T1000 (cell line): ENCODE results near the gene SPDYE17.
"Not testable (repeated sequence)": the region's sequence is repeated elsewhere in the genome, so short reads cannot be mapped to it uniquely, and the experiment has no call there.

Experiments used
- DNase-seq: peaks from one replicate; lab custom pipeline; 2025; ENCODE audit warnings: mixed read lengths; lab: John Stamatoyannopoulos, UW

SPDYE17 gene

DNA sequence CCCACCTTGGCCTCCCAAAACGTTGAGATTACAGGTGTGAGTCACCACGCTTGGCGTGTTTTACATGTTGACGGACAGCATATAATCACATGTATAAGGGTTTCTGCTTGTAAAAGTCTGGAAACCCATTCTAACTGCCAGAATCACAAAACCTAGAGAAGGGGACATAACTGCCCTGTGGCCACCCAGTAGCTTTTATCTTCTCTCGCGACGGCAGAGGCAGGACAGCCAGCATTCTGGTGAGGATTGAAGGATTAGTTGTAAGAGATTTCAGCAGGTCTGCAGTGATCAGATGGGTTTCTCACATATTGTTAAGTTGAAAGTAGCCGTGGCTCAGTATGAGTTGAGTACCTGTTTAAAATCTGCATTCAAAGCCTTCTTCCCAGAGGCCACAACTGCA, 59.8 kb downstream of the SPDYE17 start:
- DNase-seq = not testable (repeated sequence)
